Right lobe of liver (tissue), 4 donors: Measurements from ENCODE around the gene RASD2.

ENCODE experiments used
- CTCF ChIP-seq, 4 donors: fragments of 200-600 bp in 3 of 4; fragments of 450-650 bp in 1 of 4; IDR thresholded peaks; one replicate each; pipeline versions ENCODE4 v1.5.1 to v1.8.0; 2016 to 2022; ENCODE audit warnings: antibody characterized with exemption in 4 of 4, mild to moderate bottlenecking in 2 of 4
- POLR2A ChIP-seq: fragments of 450-650 bp; IDR thresholded peaks from one replicate; pipeline ENCODE4 v1.6.1; 2017; ENCODE audit warnings: antibody characterized with exemption, mild to moderate bottlenecking
- donor health status: DM: no; HTN: no; CAD: no.
- donor health status: DM: no; HTN: no; CAD: no.
- donor health status: DM: no; HTN: yes; CAD: no.

GRCh38 chr22:35561796-35562526 lies 21.3 kb downstream of the RASD2 start:
- TF ChIP-seq CTCF (IDR thresholded peaks at IDR 0.05) (no peak), POLR2A (no peak)
